ENCODE results near the gene SKP1.

The SKP1 gene

DNA sequence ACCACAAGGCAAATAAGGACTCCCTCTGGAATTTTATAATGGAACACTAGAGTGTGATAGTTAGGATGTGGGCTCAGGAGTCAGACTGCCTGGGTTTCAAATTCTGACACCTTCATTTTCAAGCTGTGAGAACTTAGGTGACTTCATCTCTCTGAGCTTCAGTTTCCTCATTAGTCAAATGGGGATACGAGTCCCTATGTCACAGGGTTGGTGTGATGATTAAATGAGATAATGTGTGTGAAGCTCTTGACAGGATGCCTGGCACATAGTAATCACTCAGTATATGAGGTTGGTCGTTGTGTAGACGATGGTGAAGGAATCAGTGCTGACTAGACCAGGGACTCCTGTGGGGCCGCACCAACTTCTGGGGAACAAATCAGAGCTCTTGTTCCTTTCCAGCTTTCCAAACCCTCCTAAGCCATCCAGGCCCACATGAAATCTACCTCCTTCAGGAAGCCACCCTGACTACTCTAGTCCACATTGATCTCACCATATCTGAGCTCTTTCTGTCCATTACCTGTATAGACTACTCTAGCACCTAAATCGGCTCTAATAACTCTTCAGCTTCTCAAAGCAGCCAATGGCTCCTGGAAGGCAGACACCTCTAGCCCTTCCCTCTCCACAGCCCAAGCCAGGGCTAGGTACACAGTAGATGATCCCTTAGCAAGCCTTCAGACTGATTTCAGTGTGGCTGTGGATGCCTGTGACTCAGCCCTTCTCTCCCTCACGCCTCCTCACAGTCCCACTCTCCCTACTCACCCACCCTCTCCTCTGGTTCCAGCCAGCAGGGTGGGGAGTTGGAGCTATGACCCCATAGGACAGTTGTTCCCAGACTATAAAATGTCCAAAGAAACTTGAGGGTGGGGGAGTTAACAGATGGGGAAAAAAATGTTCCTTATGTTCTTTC lies 64.8 kb downstream of the SKP1 start:
- DNase-seq: peak in 1 of 2 donors; percentile 66

GRCh38 chr5:134110382-134110781 lies 66.4 kb downstream of the SKP1 start:
- peak in 1 of 2 donors; percentile 54 for DNase-seq

- DNase-seq: no peak
Observed at GRCh38 chr5:134107779-134108178, 69.0 kb downstream of the SKP1 start.

DNA sequence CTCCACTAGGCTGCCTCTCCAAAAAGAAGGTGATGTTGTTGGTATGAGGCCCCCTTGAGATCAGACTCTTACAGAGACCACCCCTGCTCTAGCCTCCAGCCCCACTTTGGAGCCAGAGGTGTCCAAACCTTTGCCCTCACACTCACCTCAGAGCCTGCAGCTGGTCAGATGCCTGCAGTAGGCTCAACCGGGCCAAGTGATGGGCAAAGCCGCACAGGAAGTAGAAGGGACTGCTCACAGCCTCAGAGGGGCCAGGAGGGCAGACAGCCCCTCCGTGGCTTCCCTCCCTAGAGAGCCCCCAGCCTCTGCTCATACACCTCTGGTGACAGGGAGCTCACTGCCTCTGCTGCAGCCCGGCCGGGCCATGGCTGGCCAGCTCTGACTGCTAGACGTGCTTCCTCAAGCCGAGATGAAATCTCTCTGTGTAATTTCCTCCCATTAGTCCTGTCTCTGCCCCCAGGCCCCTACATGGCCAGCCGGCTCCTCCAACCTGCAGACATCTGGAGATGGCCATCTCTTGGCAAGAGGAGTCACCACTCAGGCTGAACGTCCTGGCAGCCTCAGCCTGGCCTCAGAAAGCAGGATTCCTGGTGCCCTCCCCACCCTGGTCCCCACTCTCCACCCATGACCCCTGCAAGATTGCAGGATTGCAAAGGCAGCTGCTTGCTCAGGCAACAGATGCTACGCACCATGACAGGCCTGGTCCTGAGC lies 69.6 kb downstream of the SKP1 start:
- no peak for DNase-seq

GRCh38 chr5:134103998-134104654 lies 72.6 kb downstream of the SKP1 start:
- peak in 1 of 2 donors; percentile 47 for DNase-seq

DNA sequence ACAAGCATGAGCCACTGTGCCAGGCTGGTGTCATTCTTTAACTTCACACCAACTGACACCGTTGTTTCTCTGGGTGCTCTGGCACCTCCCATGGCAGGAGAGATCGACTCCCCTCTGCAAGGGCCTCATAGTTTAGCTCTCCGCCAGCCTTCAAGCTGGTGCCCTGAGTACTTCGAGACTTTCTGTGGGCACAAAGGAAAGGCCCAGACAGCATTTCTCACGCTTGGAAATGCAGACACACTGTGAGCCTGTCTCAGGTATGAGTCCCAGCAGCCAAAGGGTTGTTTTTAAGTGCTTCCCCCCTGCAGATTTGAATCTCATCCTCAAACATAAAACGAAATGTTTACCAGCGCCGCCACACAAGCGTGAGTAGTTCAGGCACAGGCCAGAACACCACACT lies 73.4 kb downstream of the SKP1 start:
- DNase-seq: peak in 1 of 2 donors; percentile 38

DNA sequence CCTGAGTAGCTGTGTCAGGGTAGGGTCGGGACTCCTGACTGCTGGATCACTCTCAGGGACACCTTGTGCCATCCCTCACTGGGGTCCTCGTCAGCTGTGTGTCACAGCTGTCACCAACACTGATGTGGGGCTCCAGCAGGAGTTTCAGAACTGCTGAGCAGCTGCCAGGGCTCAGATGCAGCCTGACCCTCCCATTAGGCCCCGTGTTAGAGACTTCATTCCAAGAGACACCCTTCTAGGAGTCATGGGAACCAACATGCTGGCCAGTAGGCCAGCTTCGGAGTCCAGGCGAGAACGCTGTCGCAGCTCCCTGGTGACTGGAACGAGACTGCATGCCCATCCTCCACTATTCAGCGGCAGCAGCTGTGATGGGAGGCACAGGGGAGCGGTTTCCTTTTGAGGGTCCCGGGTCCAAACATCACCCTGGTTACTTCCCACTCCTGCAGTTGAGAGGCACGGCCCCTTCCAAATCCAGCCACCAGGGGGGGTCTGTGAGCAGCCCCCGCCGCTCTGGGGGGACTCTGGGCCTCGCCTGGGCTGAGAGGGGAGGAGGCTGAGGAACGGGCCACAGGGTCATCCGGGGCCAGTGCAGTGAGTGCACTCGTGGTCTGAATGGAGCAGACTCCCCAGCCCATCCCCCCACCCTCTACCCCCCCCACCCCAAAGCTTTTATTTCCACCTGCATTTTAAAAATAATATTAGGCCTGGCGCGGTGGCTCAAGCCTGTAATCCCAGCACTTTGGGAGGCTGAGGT lies 74.9 kb downstream of the SKP1 start:
- peak; percentile 72 to 83 for DNase-seq

GRCh38 chr5:134100283-134101091 lies 76.3 kb downstream of the SKP1 start:
- DNase-seq: peak; percentile 75 to 85

- no peak for DNase-seq
Observed at GRCh38 chr5:134099939-134100282, 76.8 kb downstream of the SKP1 start.

DNA sequence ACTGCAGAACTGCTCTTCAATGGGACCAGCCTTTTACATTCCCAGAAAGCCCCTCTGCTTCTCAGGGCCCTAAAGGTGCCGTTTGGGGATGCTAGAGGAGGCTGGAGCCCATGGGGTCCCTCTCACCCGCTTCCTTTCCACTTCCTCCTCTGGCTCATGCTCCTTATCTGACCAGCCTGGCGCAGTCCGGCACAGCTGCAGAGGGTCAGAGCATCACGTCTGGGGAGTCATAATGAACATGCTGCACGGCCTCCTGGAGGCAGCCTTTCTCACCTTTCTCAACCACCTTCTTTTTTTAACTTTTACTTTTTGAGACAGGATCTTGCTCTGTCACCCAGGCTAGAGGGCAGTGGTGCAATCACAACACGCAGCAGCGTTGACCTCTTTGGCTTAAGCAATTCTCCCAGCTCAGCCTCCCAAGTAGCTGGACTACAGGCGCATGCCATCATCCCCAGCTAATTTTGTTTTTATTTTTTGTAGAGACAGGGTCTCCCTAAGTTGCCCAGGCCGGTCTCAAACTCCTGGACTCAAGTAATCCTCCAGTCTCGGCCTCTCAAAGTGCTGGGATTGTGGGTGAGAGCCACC lies 77.4 kb downstream of the SKP1 start:
- DNase-seq: no peak

Data from CD4-positive, alpha-beta T cell treated with Interferon alpha-2 for 1 hour (primary cell).